IMR-90 (cell line): ENCODE measurements around the gene COG4. TPM values are rescaled to one million over a fixed set of nuclear protein-coding genes. Genes with fewer than 3 reads are reported as not detected.

Source experiments
- ATAC-seq: fragments of 200-7000 bp; cut with Tn5 transposase; 2 replicates; pipeline ENCODE4 v1.9.1; 2020; ENCODE audit warnings: low read depth, mild to moderate bottlenecking, moderate library complexity
- BruUV-seq: library from RNA; stranded (reverse); fragments of 400-500 nt; replicated peaks from 2 replicates; lab custom pipeline; 2021; lab: Mats Ljungman, UMichigan
- CTCF ChIA-PET: fragments of 300-600 bp; formaldehyde crosslinking; extraction: SDS; loops from one replicate; lab custom pipeline; 2021; ENCODE audit warnings: antibody characterized with exemption; lab: Yijun Ruan, JAX
- POLR2A ChIA-PET: fragments of 300-600 bp; sonication (Branson Sonifier 250); formaldehyde crosslinking; loops from one replicate; lab custom pipeline; 2022; ENCODE audit warnings: antibody characterized with exemption; ENCODE audit not compliant: unreplicated experiment; lab: Charles Lee
- DNase-seq: peaks from one replicate; pipeline ENCODE4 v3.0.0; 2013
- H2AFZ ChIP-seq: replicated peaks from 2 replicates; pipeline ENCODE3; 2013; ENCODE audit warnings: low read length, mild to moderate bottlenecking; ENCODE audit not compliant: poor library complexity
- H2AK5ac ChIP-seq: 2 replicates; pipeline ENCODE4 v1.6.1; 2013; ENCODE audit warnings: low read depth, low read length, inconsistent platforms
- H2AK9ac ChIP-seq: replicated peaks from 2 replicates; pipeline ENCODE3; 2013; ENCODE audit warnings: mild to moderate bottlenecking, low read depth, low read length, moderate library complexity; ENCODE audit not compliant: poor library complexity
- H2BK120ac ChIP-seq: 2 replicates; pipeline ENCODE4 v1.6.1; 2013; ENCODE audit warnings: low read depth, low read length, inconsistent platforms
- H2BK15ac ChIP-seq: 3 replicates; pipeline ENCODE4 v1.6.1; 2013; ENCODE audit warnings: low read depth, low read length, inconsistent platforms
- H2BK20ac ChIP-seq: 2 replicates; pipeline ENCODE4 v1.6.1; 2013; ENCODE audit warnings: low read depth, mild to moderate bottlenecking, inconsistent platforms, low read length, moderate library complexity
- H2BK5ac ChIP-seq: 2 replicates; pipeline ENCODE4 v1.6.1; 2013; ENCODE audit warnings: mild to moderate bottlenecking, low read depth, low read length, inconsistent platforms; ENCODE audit not compliant: poor library complexity, severe bottlenecking
- H3K14ac ChIP-seq: replicated peaks from 2 replicates; pipeline ENCODE4 v1.6.1; 2013; ENCODE audit warnings: low read depth, low read length, inconsistent platforms
- H3K18ac ChIP-seq: 2 replicates; pipeline ENCODE4 v1.6.1; 2013; ENCODE audit warnings: low read depth, low read length, control low read depth
- H3K23ac ChIP-seq: 2 replicates; pipeline ENCODE4 v1.6.1; 2013; ENCODE audit warnings: low read depth, low read length, inconsistent platforms
- H3K27ac ChIP-seq: 2 replicates; pipeline ENCODE4 v1.5.1; 2013; ENCODE audit warnings: mild to moderate bottlenecking, control low read depth, low read length; ENCODE audit not compliant: insufficient read depth
- H3K27me3 ChIP-seq: 2 replicates; pipeline ENCODE4 v1.6.1; 2013; ENCODE audit warnings: low read length; ENCODE audit not compliant: control insufficient read depth, insufficient read depth
- H3K36me3 ChIP-seq: 2 replicates; pipeline ENCODE4 v1.6.1; 2013; ENCODE audit warnings: low read length, mixed read lengths; ENCODE audit not compliant: control insufficient read depth, insufficient read depth
- H3K4ac ChIP-seq: 2 replicates; pipeline ENCODE4 v1.6.1; 2013; ENCODE audit warnings: low read depth, low read length, inconsistent platforms
- H3K4me1 ChIP-seq: 2 replicates; pipeline ENCODE4 v1.6.1; 2013; ENCODE audit warnings: low read length, mixed read lengths; ENCODE audit not compliant: control insufficient read depth, insufficient read depth
- H3K4me2 ChIP-seq: 2 replicates; pipeline ENCODE4 v1.6.1; 2013; ENCODE audit warnings: low read depth, mild to moderate bottlenecking, control low read depth, low read length, moderate library complexity
- H3K4me3 ChIP-seq: 2 replicates; pipeline ENCODE4 v1.5.1; 2013; ENCODE audit warnings: low read depth, mild to moderate bottlenecking, control low read depth, low read length, moderate library complexity; ENCODE audit not compliant: insufficient read depth
- H3K56ac ChIP-seq: 2 replicates; pipeline ENCODE4 v1.6.1; 2013; ENCODE audit warnings: low read length, inconsistent platforms; ENCODE audit not compliant: insufficient read depth; ENCODE audit errors: extremely low read depth
- H3K79me1 ChIP-seq, 2 experiments: 2 replicates each; pipeline ENCODE4 v1.6.1; 2013; ENCODE audit warnings: low read length in 2 of 2, inconsistent platforms in 1 of 2, low read depth in 1 of 2
- H3K9ac ChIP-seq: 2 replicates; pipeline ENCODE4 v1.6.1; 2013; ENCODE audit warnings: low read depth, low read length, control low read depth
- H3K9me1 ChIP-seq: 2 replicates; pipeline ENCODE4 v1.6.1; 2013; ENCODE audit warnings: low read length, inconsistent platforms; ENCODE audit not compliant: insufficient read depth
- H3K9me3 ChIP-seq: 2 replicates; pipeline ENCODE4 v1.6.1; 2013; ENCODE audit warnings: low read length; ENCODE audit not compliant: control insufficient read depth, insufficient read depth
- H4K20me1 ChIP-seq: 2 replicates; pipeline ENCODE4 v1.6.1; 2013; ENCODE audit warnings: low read length, inconsistent platforms; ENCODE audit not compliant: insufficient read depth
- H4K5ac ChIP-seq: 2 replicates; pipeline ENCODE4 v1.6.1; 2013; ENCODE audit warnings: mild to moderate bottlenecking, low read depth, low read length, control low read depth
- H4K8ac ChIP-seq, 2 experiments: 2 replicates each; pipeline ENCODE4 v1.6.1; 2013; ENCODE audit warnings: low read depth in 2 of 2, low read length in 2 of 2, control low read depth in 1 of 2, inconsistent platforms in 1 of 2
- H4K91ac ChIP-seq: 2 replicates; pipeline ENCODE4 v1.6.1; 2013; ENCODE audit warnings: low read depth, low read length, inconsistent platforms; ENCODE audit not compliant: insufficient read depth
- CTCF ChIP-seq: conservative IDR thresholded peaks from 2 replicates; pipeline ENCODE4 v1.5.1; 2012; ENCODE audit warnings: mild to moderate bottlenecking, low read depth, low read length, improper control_type of control experiment
- MAZ ChIP-seq: IDR thresholded peaks from 2 replicates; pipeline ENCODE4 v1.6.1; 2012; ENCODE audit warnings: low read depth, mild to moderate bottlenecking, low read length, improper control_type of control experiment, moderate library complexity, borderline replicate concordance
- POLR2A ChIP-seq: IDR thresholded peaks from 2 replicates; pipeline ENCODE4 v1.6.1; 2012; ENCODE audit warnings: mild to moderate bottlenecking, low read depth, low read length
- WGBS, 2 experiments: methylation state at CpG; one replicate each; pipeline versions ENCODE4 v1.1.5 to v1.1.7; 2013; ENCODE audit warnings: missing lambda C conversion rate in 2 of 2; ENCODE audit not compliant: insufficient read length in 1 of 2; ENCODE audit errors: extremely low coverage in 2 of 2; 5-methylcytosine and 5-hydroxymethylcytosine counted together
- dilution Hi-C: fragments of 300-500 bp; cut with HindIII; formaldehyde crosslinking; loops from one replicate; pipeline ENCODE4 v1.14.3; 2018; ENCODE audit warnings: low sequenced_read_pairs; ENCODE audit not compliant: unreplicated experiment
- in situ Hi-C: fragments of 300-500 bp; cut with MboI; formaldehyde crosslinking; loops from 3 replicates; pipeline ENCODE4 v1.14.3; 2019; ENCODE audit warnings: low sequenced_read_pairs, inconsistent platforms, mixed read lengths
- intact Hi-C: fragments of 100-400 bp; cut with micrococcal nuclease; formaldehyde crosslinking; loops from 2 replicates; pipeline ENCODE4 v1.10.0; 2022
- polyA plus RNA-seq, 3 experiments: library from polyadenylated mRNA; depleted of rRNA; stranded (reverse); fragments of >200 nt; gene quantifications; 2 replicates each; pipeline ENCODE4 v1.2.3, GENCODE V29; 2012; ENCODE audit warnings: low replicate concordance in 1 of 3
- total RNA-seq: library from RNA; depleted of rRNA; stranded (reverse); fragments of >200 nt; gene quantifications from 2 replicates; pipeline ENCODE4 v1.2.3, GENCODE V29; 2012
- TF ChIP-seq, protein P1 (sequence below): fragments of 150-350 bp; IDR thresholded peaks from 2 replicates; pipeline ENCODE4 v1.6.1; 2017; ENCODE audit warnings: mild to moderate bottlenecking, antibody characterized with exemption, low read length, low read depth

COG4 gene
- total and polyA plus RNA-seq, 2 of the 4 experiments (the other 2 are of a cell fraction), result 47.5 to 96.1 TPM

DNA sequence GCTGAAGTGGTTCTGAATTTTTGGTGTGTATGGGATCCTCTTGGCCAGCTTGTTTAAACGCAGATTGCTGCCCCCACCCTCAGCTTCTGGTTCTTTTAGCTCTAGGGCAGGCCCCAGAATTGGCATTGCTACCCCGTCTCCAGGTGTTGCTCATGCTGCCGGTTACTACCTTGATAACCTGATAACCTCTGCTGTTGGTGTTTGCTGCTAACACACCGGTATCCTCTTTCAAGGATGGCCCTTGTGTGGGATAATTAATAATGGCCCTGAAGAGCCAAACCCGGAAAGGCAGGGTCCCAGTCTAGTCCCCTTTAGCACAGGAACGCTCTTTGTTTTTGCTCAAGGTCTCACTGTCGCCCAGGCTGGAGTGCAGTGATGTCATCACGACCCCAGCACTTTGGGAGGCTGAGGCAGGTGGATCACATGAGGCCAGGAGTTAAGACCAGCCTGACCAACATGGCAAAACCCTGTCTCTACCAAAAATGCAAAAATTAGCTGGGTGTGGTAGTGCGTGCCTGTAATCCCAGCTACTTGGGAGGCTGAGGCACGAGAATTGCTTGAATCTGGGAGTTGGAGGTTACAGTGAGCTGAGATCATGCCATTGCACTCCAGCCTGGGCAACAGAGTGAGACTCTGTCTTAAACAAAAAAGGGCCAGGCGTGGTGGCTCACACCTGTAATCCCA, 83.2 kb downstream of the COG4 start:
- no peaks in the 10 kb centered on the region for H3K36me3 ChIP-seq
- in situ Hi-C loops, result no loop called here

More for the DNA sequence above, 83.2 kb downstream of the COG4 start:
- Histone ChIP-seq H4K8ac (peak overlapping the region; percentile 79 to 97), H3K23ac (peak overlapping the region; percentile 23; the same call in 1 of the 2 replicates), H3K14ac (peak overlapping the region; percentile 83; the same call in 1 of the 2 replicates), H2AFZ (peak overlapping the region; percentile 19), H2BK20ac (no peak overlapping the region), H4K20me1 (peaks cover 25% of the 10 kb centered on the region), H3K9me3 (no peaks in the 10 kb centered on the region), H2BK120ac (no peak overlapping the region), H3K4me3 (no peak overlapping the region), H4K5ac (peak overlapping the region; percentile 89), H3K56ac (no peak overlapping the region), H2BK5ac (no peak overlapping the region), H3K27ac (no peak overlapping the region), H3K79me1 (peaks cover 3 to 33% of the 10 kb centered on the region in 2 experiments; a peak in 3 of 4 replicates), H3K4me1 (peaks cover 8% of the 10 kb centered on the region), H3K27me3 (no peaks in the 10 kb centered on the region), H3K9me1 (peaks cover 9% of the 10 kb centered on the region), H2AK5ac (peak overlapping the region; percentile 76; the same call in 1 of the 2 replicates), H3K4me2 (peak overlapping the region; percentile 59; the same call in 1 of the 2 replicates), H2BK15ac (0 out of 3 replicates have a peak overlapping the region, but pooled peaks have one; percentile 11), H3K9ac (0 out of 2 replicates have a peak overlapping the region, but pooled peaks have one; percentile 43), H3K4ac (peak overlapping the region; percentile 83), H3K18ac (no peak overlapping the region), H2AK9ac (peak overlapping the region; percentile 88), H4K91ac (no peak overlapping the region)
- ChIA-PET POLR2A (no interaction called here), CTCF (no interaction called here)
- TF ChIP-seq MAZ (no peak), POLR2A (no peak), CTCF (no peak)
- TF ChIP-seq, protein P1, sequence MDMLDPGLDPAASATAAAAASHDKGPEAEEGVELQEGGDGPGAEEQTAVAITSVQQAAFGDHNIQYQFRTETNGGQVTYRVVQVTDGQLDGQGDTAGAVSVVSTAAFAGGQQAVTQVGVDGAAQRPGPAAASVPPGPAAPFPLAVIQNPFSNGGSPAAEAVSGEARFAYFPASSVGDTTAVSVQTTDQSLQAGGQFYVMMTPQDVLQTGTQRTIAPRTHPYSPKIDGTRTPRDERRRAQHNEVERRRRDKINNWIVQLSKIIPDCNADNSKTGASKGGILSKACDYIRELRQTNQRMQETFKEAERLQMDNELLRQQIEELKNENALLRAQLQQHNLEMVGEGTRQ, result no peak
- WGBS, 2 experiments, result 60% methylated on average over 2 of the region's 11 CpGs; no CpG with 5 or more reads in 1 of the 2 experiments
- ATAC-seq (no peak), DNase-seq (no peak)
- dilution Hi-C loops (no loop called here), intact Hi-C loops (no loop called here)
- BruUV-seq, result no TSS peak
